Hepatic stellate cell (primary cell): Measurements from ENCODE around the gene CREBZF.
"Not testable (repeated sequence)": the region's sequence is repeated elsewhere in the genome, so short reads cannot be mapped to it uniquely, and the experiment has no call there.

Experiments used
- DNase-seq: peaks from one replicate; pipeline ENCODE4 v3.0.0; 2011; ENCODE audit warnings: low spot score

The CREBZF gene

DNA sequence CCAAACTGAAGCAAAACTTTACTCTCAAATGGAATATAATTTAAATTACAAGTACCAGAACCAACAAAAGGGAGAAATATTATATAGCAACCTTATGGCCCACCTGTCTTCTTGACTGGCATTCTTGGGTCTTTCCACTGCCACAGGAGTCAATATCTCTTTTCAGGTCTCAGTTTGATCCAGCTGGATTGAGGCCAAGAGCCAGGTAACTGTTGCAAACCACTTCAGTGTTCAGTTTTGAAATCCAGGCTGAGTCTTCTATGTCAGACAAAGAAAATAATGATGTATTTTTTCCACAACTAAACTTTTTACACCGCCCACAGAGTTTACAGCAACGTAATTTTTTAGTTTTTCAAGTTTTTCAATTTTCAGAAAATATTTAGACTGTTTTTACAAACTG, 38.4 kb downstream of the CREBZF start:
- DNase-seq, result no peak

DNA sequence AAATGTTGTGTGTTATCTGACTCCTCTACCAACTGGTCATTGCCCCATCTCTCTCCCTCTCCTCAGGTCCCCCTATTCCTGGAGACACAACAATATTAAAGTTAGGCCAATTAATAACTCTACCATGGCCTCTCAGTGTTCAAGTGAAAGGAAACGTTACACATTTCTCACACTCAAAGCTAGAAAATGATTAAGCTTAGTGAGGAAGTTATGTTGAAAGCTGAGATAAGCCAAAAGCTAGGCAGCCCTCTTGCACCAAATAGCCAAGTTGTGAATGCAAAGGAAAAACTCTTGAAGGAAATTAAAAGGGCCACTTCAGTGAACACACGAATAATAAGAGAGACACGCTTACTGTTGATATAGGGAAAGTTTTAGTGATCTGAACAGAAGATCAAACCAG, 44.7 kb downstream of the CREBZF start:
- DNase-seq, result no peak

DNA sequence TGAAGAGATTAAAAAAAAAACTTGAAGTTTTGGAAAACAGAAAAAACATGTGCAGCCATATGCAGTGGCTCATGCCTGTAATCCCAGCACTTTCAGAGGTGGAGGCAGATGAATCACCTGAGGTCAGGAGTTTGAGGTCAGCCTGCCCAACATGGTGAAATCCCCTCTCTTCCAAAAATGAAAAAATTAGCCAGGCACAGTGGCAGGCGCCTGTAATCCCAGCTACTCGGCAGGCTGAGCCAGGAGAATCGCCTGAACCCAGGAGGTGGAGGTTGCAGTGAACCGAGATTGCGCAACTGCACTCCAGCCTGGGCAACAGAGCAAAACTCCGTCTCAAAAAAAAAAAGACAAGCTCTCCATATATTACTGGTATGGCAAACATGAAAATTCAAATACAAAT, 45.4 kb downstream of the CREBZF start:
- DNase-seq, result no peak

DNA sequence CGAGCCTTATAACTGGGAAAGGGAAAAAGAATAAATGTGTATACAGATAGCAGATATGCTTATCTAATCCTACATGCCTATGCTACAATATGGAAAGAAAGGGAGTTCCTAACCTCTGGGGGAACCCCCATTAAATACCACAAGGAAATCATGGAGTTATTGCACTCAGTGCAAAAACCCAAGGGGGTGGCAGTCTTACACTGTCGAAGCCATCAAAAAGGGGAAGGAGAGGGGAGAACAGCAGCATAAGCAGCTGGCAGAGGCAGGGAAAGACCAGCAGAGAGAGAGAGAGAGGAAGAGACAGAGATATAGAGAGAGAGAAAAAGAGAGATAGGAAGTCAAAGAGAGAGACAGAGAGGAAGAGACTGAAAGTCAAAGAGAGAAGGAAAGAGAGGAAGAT, 53.3 kb downstream of the CREBZF start:
- not testable (repeated sequence) for DNase-seq
